ENCODE measurements around the gene GSG1L. TPM values are rescaled to one million over a fixed set of nuclear protein-coding genes. Genes with fewer than 3 reads are reported as not detected.

The GSG1L gene
- total RNA-seq, 4 donors from 2014 or later = not detected

- TF ChIP-seq CTCF (IDR thresholded peaks at IDR 0.05; ENCODE audit: low read depth) = no peak
These were observed 102.8 kb downstream of the GSG1L start for GRCh38 chr16:27960619-27961295.

DNA sequence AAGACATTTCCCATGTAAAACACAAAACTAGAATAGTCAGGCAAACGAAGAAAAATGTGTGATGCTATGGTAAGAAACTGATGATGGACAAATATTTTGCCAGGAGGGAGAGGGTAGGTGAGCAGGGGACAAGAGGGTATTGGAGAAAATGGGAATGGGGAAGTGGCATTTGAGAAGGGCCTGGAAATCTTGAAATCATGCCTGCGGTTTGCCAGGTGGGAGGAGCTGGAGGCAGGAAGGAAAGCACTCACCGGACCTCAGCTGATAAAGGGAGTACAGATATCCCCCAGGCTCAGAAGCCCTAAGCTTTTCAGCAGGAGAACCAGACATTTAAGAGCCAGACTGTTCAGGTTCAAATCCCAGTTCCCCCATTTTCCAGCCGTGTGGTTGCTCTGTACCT, 103.6 kb downstream of the GSG1L start:
- no peak for TF ChIP-seq CTCF (IDR thresholded peaks at IDR 0.05; ENCODE audit: low read depth)

GRCh38 chr16:27954191-27954590, 109.3 kb downstream of the GSG1L start:
- TF ChIP-seq CTCF (IDR thresholded peaks at IDR 0.05; ENCODE audit: low read depth) = no peak

GRCh38 chr16:27952811-27953210, 110.7 kb downstream of the GSG1L start:
- no peak for TF ChIP-seq CTCF (IDR thresholded peaks at IDR 0.05; ENCODE audit: low read depth)

DNA sequence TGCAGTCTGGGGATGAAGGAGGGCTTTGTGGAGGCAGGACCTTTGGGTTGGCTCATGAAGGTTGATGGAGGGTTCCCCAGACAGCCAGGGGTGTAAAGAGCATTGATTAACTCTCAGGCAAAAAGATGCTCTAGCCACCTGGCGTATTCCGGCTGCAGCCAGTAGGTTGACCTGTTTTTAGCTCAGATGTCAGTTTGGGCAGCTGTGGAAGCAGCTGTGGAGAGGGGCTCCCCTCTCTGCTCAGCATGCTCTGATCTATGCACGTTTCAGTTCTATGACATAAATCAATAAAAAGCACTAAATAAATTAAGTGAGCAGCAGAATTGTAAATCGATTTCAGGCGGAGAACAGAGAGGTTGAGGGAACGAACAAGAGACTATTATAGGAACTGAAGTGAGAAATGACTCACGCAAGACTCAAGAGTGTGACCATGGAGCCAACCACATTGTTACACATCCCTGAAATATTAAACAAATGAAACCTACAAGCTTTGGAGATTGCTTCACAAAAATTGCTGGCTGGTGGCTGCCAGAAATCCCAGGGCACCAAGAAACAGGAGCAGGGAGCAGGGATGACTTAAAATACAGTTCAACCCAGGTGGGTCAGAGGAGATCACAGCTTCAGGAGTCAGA, 111.9 kb downstream of the GSG1L start:
- no peak for TF ChIP-seq CTCF (IDR thresholded peaks at IDR 0.05; ENCODE audit: low read depth)

DNA sequence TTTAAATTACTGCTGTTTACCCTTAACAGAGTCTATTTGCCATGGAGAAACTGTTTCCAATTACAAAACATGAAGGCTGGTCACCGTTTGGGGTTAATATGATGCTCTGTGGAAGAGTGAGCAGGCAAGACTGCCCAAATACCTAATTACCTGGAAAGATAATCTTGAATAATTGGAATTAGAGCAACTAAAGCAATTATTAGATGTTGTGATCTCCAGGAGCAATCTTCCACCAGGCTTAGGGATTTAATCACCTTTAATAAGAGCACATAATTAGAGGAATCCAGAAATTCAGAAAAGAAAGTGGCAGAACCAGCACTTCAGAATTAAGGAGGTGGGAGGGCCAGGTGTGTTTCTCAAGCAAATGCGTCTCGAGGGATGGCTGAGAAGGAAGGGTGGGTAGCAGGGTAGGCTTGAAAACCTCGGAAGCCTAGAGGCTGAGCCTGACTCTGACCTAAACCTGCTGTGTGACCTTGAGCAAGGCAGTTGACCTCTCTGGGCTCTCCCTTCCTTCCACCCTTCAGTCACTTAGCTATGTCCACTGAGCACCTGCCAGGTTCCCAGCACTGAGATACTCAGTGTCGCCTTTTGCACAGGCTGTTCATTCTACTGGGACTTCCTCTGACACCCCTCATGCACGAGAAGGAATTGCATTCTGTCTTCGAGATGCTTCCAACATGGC, 113.2 kb downstream of the GSG1L start:
- no peak for TF ChIP-seq CTCF (IDR thresholded peaks at IDR 0.05; ENCODE audit: low read depth)

DNA sequence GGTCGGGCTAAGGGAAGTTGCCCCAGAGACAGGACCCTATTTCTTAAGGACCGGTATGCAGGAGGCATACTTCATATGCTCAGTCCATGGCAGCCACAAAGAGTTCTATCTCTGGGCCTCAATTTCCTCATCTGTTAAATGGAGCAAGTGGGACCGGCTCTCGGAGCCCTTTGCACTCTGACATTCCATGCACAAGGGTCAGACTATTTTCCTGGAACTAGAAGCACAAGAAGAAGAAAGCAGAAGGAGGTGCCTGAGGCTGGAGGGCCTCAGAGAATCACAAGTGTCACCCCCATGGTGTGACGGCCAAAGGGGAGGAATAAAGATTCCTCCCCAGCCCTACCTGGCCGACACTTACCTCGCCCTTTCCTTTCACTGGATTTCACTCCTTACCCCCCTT, 115.8 kb downstream of the GSG1L start:
- TF ChIP-seq CTCF (IDR thresholded peaks at IDR 0.05; ENCODE audit: low read depth) = no peak
